ENCODE measurements around the gene ZNF474. TPM values are rescaled to one million over a fixed set of nuclear protein-coding genes. Genes with fewer than 3 reads are reported as not detected.

ZNF474 gene
- total RNA-seq, 2 experiments from 2014 or later = not detected

- ChIA-PET POLR2A (no interaction called here), CTCF (no interaction called here)
- Mint-ChIP-seq H3K4me3 (no peak overlapping the region), H3K36me3 (ENCODE audit: low read depth) (no peaks in the 10 kb centered on the region), H3K27ac (no peak overlapping the region), H3K9me3 (no peaks in the 10 kb centered on the region), H3K4me1 (no peaks in the 10 kb centered on the region), H3K27me3 (no peaks in the 10 kb centered on the region)
- DNase-seq = no peak
Measured at GRCh38 chr5:122183788-122184170, 54.4 kb downstream of the ZNF474 start.

GRCh38 chr5:122184676-122185255 is 55.4 kb downstream of the ZNF474 start:
- H3K9me3 Mint-ChIP-seq = no peaks in the 10 kb centered on the region
- DNase-seq = no peak
- POLR2A ChIA-PET = no interaction called here
- no peak overlapping the region for H3K27ac Mint-ChIP-seq
- no peaks in the 10 kb centered on the region for H3K4me1 Mint-ChIP-seq
- H3K4me3 Mint-ChIP-seq = no peak overlapping the region
- peaks cover 2% of the 10 kb centered on the region for H3K27me3 Mint-ChIP-seq
- CTCF ChIA-PET = no interaction called here
- no peaks in the 10 kb centered on the region for H3K36me3 Mint-ChIP-seq (ENCODE audit: low read depth)

- peaks cover 2% of the 10 kb centered on the region for H3K27me3 Mint-ChIP-seq
- CTCF ChIA-PET = no interaction called here
- no peaks in the 10 kb centered on the region for H3K36me3 Mint-ChIP-seq (ENCODE audit: low read depth)
- no peak for DNase-seq
- POLR2A ChIA-PET = no interaction called here
- no peak overlapping the region for H3K27ac Mint-ChIP-seq
- H3K9me3 Mint-ChIP-seq = no peaks in the 10 kb centered on the region
- no peak overlapping the region for H3K4me3 Mint-ChIP-seq
- H3K4me1 Mint-ChIP-seq = no peaks in the 10 kb centered on the region
Measured at GRCh38 chr5:122187426-122187825, 58.1 kb downstream of the ZNF474 start.

GRCh38 chr5:122190156-122190555 is 60.8 kb downstream of the ZNF474 start:
- POLR2A ChIA-PET = no interaction called here
- no peak for DNase-seq
- no peaks in the 10 kb centered on the region for H3K36me3 Mint-ChIP-seq (ENCODE audit: low read depth)
- H3K27me3 Mint-ChIP-seq = peaks cover 2% of the 10 kb centered on the region
- H3K4me3 Mint-ChIP-seq = no peak overlapping the region
- CTCF ChIA-PET = no interaction called here
- no peaks in the 10 kb centered on the region for H3K4me1 Mint-ChIP-seq
- H3K27ac Mint-ChIP-seq = no peak overlapping the region
- no peaks in the 10 kb centered on the region for H3K9me3 Mint-ChIP-seq

- Mint-ChIP-seq H3K27ac (no peak overlapping the region), H3K36me3 (ENCODE audit: low read depth) (no peaks in the 10 kb centered on the region), H3K9me3 (no peaks in the 10 kb centered on the region), H3K4me1 (no peaks in the 10 kb centered on the region), H3K4me3 (no peak overlapping the region), H3K27me3 (peaks cover 2% of the 10 kb centered on the region)
- CTCF ChIA-PET = interaction anchor here (1.2 to 1.8 kb wide), 2 partner anchors 10 to 22 kb away, joined by 3 read pairs; no protein-coding TSS in a partner anchor
- DNase-seq = no peak
- POLR2A ChIA-PET = no interaction called here
Measured at GRCh38 chr5:122192497-122193496, 63.5 kb downstream of the ZNF474 start.

- POLR2A ChIA-PET = no interaction called here
- Mint-ChIP-seq H3K36me3 (ENCODE audit: low read depth) (no peaks in the 10 kb centered on the region), H3K4me3 (no peak overlapping the region), H3K27me3 (peaks cover 5% of the 10 kb centered on the region), H3K27ac (no peak overlapping the region), H3K9me3 (no peaks in the 10 kb centered on the region), H3K4me1 (no peaks in the 10 kb centered on the region)
- no peak for DNase-seq
- CTCF ChIA-PET = no interaction called here
Measured at GRCh38 chr5:122195802-122196394, 66.6 kb downstream of the ZNF474 start.

GRCh38 chr5:122199146-122199545 is 69.8 kb downstream of the ZNF474 start:
- Mint-ChIP-seq H3K27me3 (peaks cover 5% of the 10 kb centered on the region), H3K36me3 (ENCODE audit: low read depth) (no peaks in the 10 kb centered on the region), H3K4me3 (no peak overlapping the region), H3K27ac (no peak overlapping the region), H3K9me3 (no peaks in the 10 kb centered on the region), H3K4me1 (no peaks in the 10 kb centered on the region)
- CTCF ChIA-PET = interaction anchor here (1.6 kb wide), 1 partner anchor 11 kb away, joined by 3 read pairs; no protein-coding TSS in a partner anchor
- POLR2A ChIA-PET = no interaction called here
- DNase-seq = no peak

- Mint-ChIP-seq H3K27ac (no peak overlapping the region), H3K27me3 (peaks cover 5% of the 10 kb centered on the region), H3K4me3 (no peak overlapping the region), H3K4me1 (no peaks in the 10 kb centered on the region), H3K36me3 (ENCODE audit: low read depth) (no peaks in the 10 kb centered on the region), H3K9me3 (no peaks in the 10 kb centered on the region)
- no peak for DNase-seq
- POLR2A ChIA-PET = no interaction called here
- CTCF ChIA-PET = no interaction called here
Measured at GRCh38 chr5:122200450-122200849, 71.1 kb downstream of the ZNF474 start.

GRCh38 chr5:122200865-122201264 is 71.5 kb downstream of the ZNF474 start:
- Mint-ChIP-seq H3K27me3 (peaks cover 5% of the 10 kb centered on the region), H3K27ac (no peak overlapping the region), H3K4me3 (no peak overlapping the region), H3K36me3 (ENCODE audit: low read depth) (no peaks in the 10 kb centered on the region), H3K9me3 (no peaks in the 10 kb centered on the region), H3K4me1 (no peaks in the 10 kb centered on the region)
- DNase-seq = no peak
- ChIA-PET POLR2A (no interaction called here), CTCF (no interaction called here)

- no peak for DNase-seq
- Mint-ChIP-seq H3K36me3 (ENCODE audit: low read depth) (no peaks in the 10 kb centered on the region), H3K9me3 (no peaks in the 10 kb centered on the region), H3K27me3 (peaks cover 5% of the 10 kb centered on the region), H3K27ac (no peak overlapping the region), H3K4me1 (no peaks in the 10 kb centered on the region), H3K4me3 (no peak overlapping the region)
- CTCF ChIA-PET = no interaction called here
- POLR2A ChIA-PET = no interaction called here
Measured at GRCh38 chr5:122201365-122201764, 72.0 kb downstream of the ZNF474 start.

- no peaks in the 10 kb centered on the region for H3K4me1 Mint-ChIP-seq
- POLR2A ChIA-PET = no interaction called here
- H3K4me3 Mint-ChIP-seq = no peak overlapping the region
- no peak overlapping the region for H3K27ac Mint-ChIP-seq
- no peaks in the 10 kb centered on the region for H3K36me3 Mint-ChIP-seq (ENCODE audit: low read depth)
- H3K9me3 Mint-ChIP-seq = peaks cover 3% of the 10 kb centered on the region
- CTCF ChIA-PET = interaction anchor here (1.0 kb wide), 1 partner anchor 9 kb away, joined by 3 read pairs; no protein-coding TSS in a partner anchor
- peaks cover 5% of the 10 kb centered on the region for H3K27me3 Mint-ChIP-seq
- no peak for DNase-seq
Measured at GRCh38 chr5:122202952-122203351, 73.6 kb downstream of the ZNF474 start.

Data from activated CD4-positive, alpha-beta memory T cell treated with anti-CD3 and anti-CD28 coated beads, Interleukin-2, amount 10 ng/mL, durations not matched to agents 7 days and 5 days (primary cell).